OCI-LY3 (cell line): ENCODE measurements around the gene NXPE3.

Source experiments
- H2AFZ ChIP-seq: fragments of 200-600, 300-600 bp; shearing (Covaris generic); 2 replicates; pipeline ENCODE4 v1.6.0; 2014; ENCODE audit warnings: antibody characterized with exemption, low read depth, low read length
- H3K27ac ChIP-seq: fragments of 200-600, 300-600 bp; sonication (generic); 2 replicates; pipeline ENCODE4 v1.5.1; 2014; ENCODE audit warnings: mild to moderate bottlenecking, low read length, moderate library complexity, mixed read lengths
- H3K27me3 ChIP-seq: fragments of 200-600, 300-600 bp; sonication (generic); 2 replicates; pipeline ENCODE4 v1.6.1; 2014; ENCODE audit warnings: low read depth, low read length, mixed read lengths
- H3K36me3 ChIP-seq: fragments of 200-600, 300-600 bp; sonication (generic); replicated peaks from 2 replicates; pipeline ENCODE3; 2014; ENCODE audit warnings: low read depth, low read length, mixed read lengths
- H3K4me1 ChIP-seq: fragments of 300-600, 200-600 bp; sonication (generic); 2 replicates; pipeline ENCODE4 v1.6.1; 2014; ENCODE audit warnings: low read length, mixed read lengths
- H3K4me2 ChIP-seq: fragments of 200-600, 300-600 bp; sonication (generic); 2 replicates; pipeline ENCODE4 v1.6.1; 2014; ENCODE audit warnings: low read length, mixed read lengths
- H3K4me3 ChIP-seq: fragments of 300-600, 200-600 bp; sonication (generic); 2 replicates; pipeline ENCODE4 v1.5.1; 2014; ENCODE audit warnings: antibody characterized with exemption, mild to moderate bottlenecking, low read length, moderate library complexity
- H3K79me2 ChIP-seq: fragments of 300-600, 200-600 bp; shearing (Covaris generic); 2 replicates; pipeline ENCODE4 v1.6.1; 2014; ENCODE audit warnings: mild to moderate bottlenecking, low read length, mixed read lengths
- H3K9ac ChIP-seq: fragments of 300-600, 200-600 bp; shearing (Covaris generic); 2 replicates; pipeline ENCODE4 v1.6.0; 2014; ENCODE audit warnings: mild to moderate bottlenecking, low read length, moderate library complexity
- H3K9me3 ChIP-seq: fragments of 200-600, 300-600 bp; shearing (Covaris generic); 2 replicates; pipeline ENCODE4 v1.6.1; 2014; ENCODE audit warnings: low read length, mixed read lengths; ENCODE audit not compliant: insufficient read depth
- H4K20me1 ChIP-seq: fragments of 200-600, 300-600 bp; sonication (generic); 2 replicates; pipeline ENCODE4 v1.6.1; 2016; ENCODE audit warnings: low read length, mixed read lengths; ENCODE audit not compliant: insufficient read depth
- CTCF ChIP-seq: fragments of 200-600, 300-600 bp; sonication (generic); IDR thresholded peaks from 2 replicates; pipeline ENCODE4 v1.5.1; 2014; ENCODE audit warnings: antibody characterized with exemption, low read length, low read depth
- EZH2phosphoT487 ChIP-seq: fragments of 200-600 bp; shearing (Covaris generic); IDR thresholded peaks from 2 replicates; pipeline ENCODE4 v1.6.1; 2018; ENCODE audit warnings: antibody characterized with exemption, mixed run types, low read depth

NXPE3 gene

DNA sequence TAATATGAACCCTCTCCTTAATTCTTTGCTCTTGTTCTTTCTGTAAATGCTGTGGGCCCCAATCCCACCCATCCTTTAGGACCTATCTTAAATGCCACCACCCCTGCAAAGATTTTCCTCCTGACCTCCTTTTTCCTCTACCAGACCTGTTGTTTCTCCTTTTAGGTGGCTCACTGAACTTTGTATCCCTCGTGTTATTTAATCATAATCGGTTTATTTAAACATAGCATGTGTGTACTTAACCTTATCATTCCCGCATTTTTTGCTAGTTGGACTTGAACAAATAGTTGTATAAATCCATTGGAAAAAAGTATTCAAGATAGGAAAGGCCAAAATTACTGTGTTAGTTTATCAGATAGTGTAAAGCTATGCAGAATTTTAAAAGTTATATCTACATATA lies 69.3 kb downstream of the NXPE3 start:
- Histone ChIP-seq H3K4me2 (peak overlapping the region; percentile 80), H3K79me2 (peaks cover 95% of the 10 kb centered on the region), H3K36me3 (peaks cover 63% of the 10 kb centered on the region), H3K4me1 (peaks cover 42% of the 10 kb centered on the region), H3K9me3 (no peaks in the 10 kb centered on the region), H3K9ac (peak overlapping the region; percentile 77), H3K4me3 (peak overlapping the region; percentile 95), H4K20me1 (peaks cover 57% of the 10 kb centered on the region), H2AFZ (no peak overlapping the region), H3K27ac (peak overlapping the region; percentile 63), H3K27me3 (no peaks in the 10 kb centered on the region)
- TF ChIP-seq EZH2phosphoT487, result no peak
- no peak for TF ChIP-seq CTCF

DNA sequence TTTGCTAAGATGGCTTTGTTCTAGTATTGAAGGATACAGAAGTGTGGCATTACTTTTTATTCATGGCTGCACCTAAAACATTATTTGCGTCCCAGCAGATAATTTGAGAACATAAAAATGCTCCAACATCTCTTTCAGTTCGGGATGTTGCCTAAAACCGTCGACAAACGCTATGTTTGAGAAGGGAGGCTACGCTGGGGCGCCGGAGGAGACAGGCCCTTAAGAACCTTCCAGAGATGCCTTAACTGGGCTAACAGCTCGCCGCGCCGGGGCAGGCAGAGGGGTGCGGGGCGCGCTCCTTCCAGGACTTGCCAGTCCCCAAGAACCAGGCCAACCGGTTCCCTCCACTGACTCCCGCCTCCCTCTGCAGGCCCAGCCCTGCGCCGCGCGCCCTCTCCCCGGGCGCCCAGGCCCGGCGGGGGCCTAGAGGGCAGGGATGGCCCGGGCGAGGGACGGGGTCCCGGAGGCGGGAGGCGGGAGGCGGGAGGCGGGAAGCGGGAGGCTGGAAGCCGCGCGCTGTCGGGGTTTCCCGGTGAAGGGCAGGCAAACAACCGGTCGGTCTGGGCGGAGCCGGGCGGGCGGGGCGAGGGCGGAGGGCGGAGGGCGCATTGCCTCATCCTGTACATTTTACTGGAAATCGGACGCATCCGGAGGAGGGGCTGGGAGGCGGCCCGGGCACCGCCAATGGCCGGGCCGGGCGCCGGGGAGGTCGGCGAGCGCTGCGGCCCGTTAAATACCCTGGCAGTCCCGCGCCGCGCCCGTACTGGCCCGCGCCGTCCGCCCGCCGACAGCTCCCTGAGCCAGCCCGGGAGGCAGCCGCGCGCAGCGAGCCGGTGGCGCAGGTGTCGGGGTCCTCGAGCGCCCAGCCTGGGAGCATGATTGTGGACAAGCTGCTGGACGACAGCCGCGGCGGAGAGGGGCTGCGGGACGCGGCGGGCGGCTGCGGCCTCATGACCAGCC lies 70.0 kb downstream of the NXPE3 start, which contains the start of gene NFKBIZ:
Gene NFKBIZ, plus strand, starts transcription at position 761 of the 960 bp plus-strand sequence. Its CDS starts 115 bp downstream, at position 876.
- Histone ChIP-seq H3K79me2 (peaks cover 95% of the 10 kb centered on the region), H3K9ac (peak within 1 kb of the TSS; percentile 98), H3K4me2 (peak within 1 kb of the TSS; percentile 80), H3K27me3 (no peaks in the 10 kb centered on the region), H2AFZ (no peak within 1 kb of the TSS), H3K27ac (peak within 1 kb of the TSS; percentile 88), H3K4me3 (peak within 1 kb of the TSS; percentile 95), H3K36me3 (peaks cover 64% of the 10 kb centered on the region), H3K9me3 (no peaks in the 10 kb centered on the region), H4K20me1 (peaks cover 63% of the 10 kb centered on the region), H3K4me1 (peaks cover 49% of the 10 kb centered on the region)
- TF ChIP-seq EZH2phosphoT487 (no peak), CTCF (no peak)

DNA sequence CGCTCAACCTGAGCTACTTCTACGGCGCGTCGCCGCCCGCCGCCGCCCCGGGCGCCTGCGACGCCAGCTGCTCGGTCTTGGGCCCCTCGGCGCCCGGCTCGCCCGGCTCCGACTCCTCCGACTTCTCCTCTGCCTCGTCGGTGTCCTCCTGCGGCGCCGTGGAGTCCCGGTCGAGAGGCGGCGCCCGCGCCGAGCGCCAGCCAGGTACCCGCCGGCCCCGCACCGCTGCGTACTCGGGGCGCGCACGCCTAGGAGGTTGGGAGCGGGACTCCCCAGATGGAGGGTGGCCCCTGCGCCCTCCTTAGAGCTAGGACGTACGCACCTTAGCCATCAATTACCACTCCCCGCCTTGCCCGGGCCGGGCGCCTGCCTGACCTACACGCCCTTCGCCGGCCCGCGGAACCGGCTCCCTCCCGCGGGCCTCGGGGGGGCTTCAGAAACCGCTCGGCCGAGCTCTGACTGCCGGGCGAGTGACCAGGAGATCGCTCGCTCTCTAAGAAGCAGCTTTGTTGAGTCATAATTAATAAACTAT lies 70.8 kb downstream of the NXPE3 start:
- Histone ChIP-seq H2AFZ (no peak overlapping the region), H3K4me3 (peak overlapping the region; percentile 95), H3K9ac (peak overlapping the region; percentile 98), H3K36me3 (peaks cover 64% of the 10 kb centered on the region), H3K4me2 (peak overlapping the region; percentile 79), H4K20me1 (peaks cover 64% of the 10 kb centered on the region), H3K27me3 (no peaks in the 10 kb centered on the region), H3K79me2 (peaks cover 95% of the 10 kb centered on the region), H3K4me1 (peaks cover 56% of the 10 kb centered on the region), H3K27ac (peak overlapping the region; percentile 88), H3K9me3 (no peaks in the 10 kb centered on the region)
- TF ChIP-seq EZH2phosphoT487 (no peak), CTCF (peak; percentile 33; the same call in 1 of the 2 replicates)

GRCh38 chr3:101850246-101851051 lies 71.4 kb downstream of the NXPE3 start:
- peak overlapping the region; percentile 98 for H3K9ac ChIP-seq
- H3K4me1 ChIP-seq, result peaks cover 62% of the 10 kb centered on the region
- H3K79me2 ChIP-seq, result peaks cover 98% of the 10 kb centered on the region
- peak overlapping the region; percentile 95 for H3K4me3 ChIP-seq
- H2AFZ ChIP-seq, result no peak overlapping the region
- H3K36me3 ChIP-seq, result peaks cover 70% of the 10 kb centered on the region
- H4K20me1 ChIP-seq, result peaks cover 71% of the 10 kb centered on the region
- H3K27me3 ChIP-seq, result no peaks in the 10 kb centered on the region
- H3K9me3 ChIP-seq, result no peaks in the 10 kb centered on the region
- H3K27ac ChIP-seq, result peak overlapping the region; percentile 88
- H3K4me2 ChIP-seq, result peak overlapping the region; percentile 79
- no peak for TF ChIP-seq CTCF
- TF ChIP-seq EZH2phosphoT487, result no peak
